Fibroblast of the aortic adventitia (primary cell): Measurements from ENCODE around the gene FOXP3. TPM values are rescaled to one million over a fixed set of nuclear protein-coding genes. Genes with fewer than 3 reads are reported as not detected.

ENCODE experiments used
- DNase-seq: peaks from one replicate; pipeline ENCODE4 v3.0.0-alpha.2; 2010; ENCODE audit warnings: low read depth
- H3K4me3 ChIP-seq: 2 replicates; pipeline ENCODE4 v1.5.1; 2011; ENCODE audit warnings: low read depth, mild to moderate bottlenecking, control low read depth, low read length, moderate library complexity
- total RNA-seq: library from RNA; depleted of rRNA; stranded (reverse); fragments of >200 nt; gene quantifications from 2 replicates; pipeline ENCODE4 v1.2.3, GENCODE V29; 2012; ENCODE audit warnings: low replicate concordance
- TF ChIP-seq, protein P1 (sequence below): IDR thresholded peaks from 2 replicates; pipeline ENCODE4 v1.5.1; 2011; ENCODE audit warnings: mild to moderate bottlenecking, low read length, control low read depth, inconsistent platforms; ENCODE audit not compliant: insufficient read depth

The FOXP3 gene
- total RNA-seq, 1 donor, result not detected

DNA sequence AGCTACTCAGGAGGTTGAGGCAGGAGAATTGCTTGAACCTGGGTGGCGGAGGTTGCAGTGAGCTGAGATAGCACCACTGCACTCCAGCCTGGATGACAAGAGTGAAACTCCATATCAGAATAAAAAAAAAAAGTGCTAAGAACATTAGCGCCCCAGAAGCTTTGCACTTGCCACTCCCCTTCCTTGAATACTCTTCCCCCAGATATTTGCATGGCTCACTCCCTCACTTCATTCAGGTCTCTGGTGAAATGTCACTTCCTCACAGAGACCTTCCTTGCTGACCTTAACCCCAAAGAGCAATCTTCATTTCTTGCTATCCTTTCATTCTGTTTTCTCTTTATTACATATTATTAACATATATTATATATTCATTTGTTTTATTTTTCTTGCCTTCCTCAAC, 42.6 kb downstream of the FOXP3 start:
- no peak overlapping the region for H3K4me3 ChIP-seq
- TF ChIP-seq, protein P1, sequence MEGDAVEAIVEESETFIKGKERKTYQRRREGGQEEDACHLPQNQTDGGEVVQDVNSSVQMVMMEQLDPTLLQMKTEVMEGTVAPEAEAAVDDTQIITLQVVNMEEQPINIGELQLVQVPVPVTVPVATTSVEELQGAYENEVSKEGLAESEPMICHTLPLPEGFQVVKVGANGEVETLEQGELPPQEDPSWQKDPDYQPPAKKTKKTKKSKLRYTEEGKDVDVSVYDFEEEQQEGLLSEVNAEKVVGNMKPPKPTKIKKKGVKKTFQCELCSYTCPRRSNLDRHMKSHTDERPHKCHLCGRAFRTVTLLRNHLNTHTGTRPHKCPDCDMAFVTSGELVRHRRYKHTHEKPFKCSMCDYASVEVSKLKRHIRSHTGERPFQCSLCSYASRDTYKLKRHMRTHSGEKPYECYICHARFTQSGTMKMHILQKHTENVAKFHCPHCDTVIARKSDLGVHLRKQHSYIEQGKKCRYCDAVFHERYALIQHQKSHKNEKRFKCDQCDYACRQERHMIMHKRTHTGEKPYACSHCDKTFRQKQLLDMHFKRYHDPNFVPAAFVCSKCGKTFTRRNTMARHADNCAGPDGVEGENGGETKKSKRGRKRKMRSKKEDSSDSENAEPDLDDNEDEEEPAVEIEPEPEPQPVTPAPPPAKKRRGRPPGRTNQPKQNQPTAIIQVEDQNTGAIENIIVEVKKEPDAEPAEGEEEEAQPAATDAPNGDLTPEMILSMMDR, result no peak
- DNase-seq, result no peak

DNA sequence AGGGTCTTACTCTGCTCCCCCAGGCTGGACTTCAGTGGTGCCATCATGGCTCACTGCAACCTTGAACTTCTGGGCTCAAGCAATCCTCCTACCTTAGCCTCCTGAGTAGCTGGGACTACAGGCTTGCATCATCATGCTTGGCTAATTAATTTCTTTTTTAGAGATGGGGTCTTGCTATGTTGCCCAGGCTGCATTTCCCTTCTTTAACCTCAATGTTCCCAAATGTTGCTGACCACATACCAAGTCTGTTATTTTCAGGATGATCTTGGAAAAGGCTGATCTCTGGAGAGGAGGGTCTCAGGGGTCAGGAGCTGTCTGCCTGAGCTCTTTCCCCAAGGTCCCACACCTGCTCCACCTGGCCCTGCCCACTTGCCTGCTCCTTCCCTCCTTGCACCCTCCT, 44.4 kb downstream of the FOXP3 start:
- no peak overlapping the region for H3K4me3 ChIP-seq
- DNase-seq, result no peak
- TF ChIP-seq, protein P1, result no peak

DNA sequence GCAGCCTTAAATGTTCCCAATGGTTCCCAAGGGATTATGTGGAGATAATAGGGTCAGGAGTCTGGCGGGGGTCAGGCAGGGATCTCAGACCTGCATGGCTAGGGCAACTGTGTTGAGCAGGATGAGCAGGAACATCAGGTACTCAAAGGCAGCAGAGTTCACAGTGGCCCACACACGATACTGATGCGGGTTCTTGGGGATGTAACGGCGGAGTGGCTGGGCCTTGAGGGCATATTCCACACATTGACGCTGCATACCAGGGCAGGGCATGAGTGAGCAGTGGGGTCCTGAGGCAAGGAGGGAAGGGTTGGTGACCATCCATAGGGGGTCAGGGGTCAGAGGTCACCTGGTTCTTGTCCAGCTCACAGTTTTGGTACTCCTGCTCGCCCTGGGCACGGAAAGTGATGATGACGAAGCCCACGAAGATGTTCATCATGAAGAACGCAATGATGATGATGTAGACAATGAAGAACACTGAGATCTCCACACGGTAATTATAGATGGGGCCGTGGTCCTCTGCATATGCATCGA, 49.4 kb downstream of the FOXP3 start:
- no peak for DNase-seq
- no peak overlapping the region for H3K4me3 ChIP-seq
- TF ChIP-seq, protein P1, result no peak

DNA sequence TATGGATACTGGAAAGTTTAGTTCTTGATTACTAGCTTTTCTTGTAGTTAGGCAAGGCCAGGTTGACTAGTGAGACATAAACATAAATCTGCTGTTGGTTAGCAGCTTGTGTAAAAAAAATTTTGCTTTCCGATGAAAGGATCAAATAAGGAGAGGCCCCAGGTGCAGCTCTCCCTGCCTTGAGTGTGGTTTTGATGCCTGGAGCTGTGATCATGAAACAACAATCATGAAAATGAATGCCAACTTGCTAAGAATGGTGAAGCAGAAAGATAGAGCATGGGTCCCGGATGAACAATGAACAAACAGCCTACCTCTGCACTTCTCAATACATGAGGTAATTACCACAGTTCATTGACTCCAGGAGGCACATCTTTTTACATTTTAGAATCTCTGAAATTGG, 50.1 kb downstream of the FOXP3 start:
- TF ChIP-seq, protein P1, result no peak
- DNase-seq, result no peak
- no peak overlapping the region for H3K4me3 ChIP-seq

DNA sequence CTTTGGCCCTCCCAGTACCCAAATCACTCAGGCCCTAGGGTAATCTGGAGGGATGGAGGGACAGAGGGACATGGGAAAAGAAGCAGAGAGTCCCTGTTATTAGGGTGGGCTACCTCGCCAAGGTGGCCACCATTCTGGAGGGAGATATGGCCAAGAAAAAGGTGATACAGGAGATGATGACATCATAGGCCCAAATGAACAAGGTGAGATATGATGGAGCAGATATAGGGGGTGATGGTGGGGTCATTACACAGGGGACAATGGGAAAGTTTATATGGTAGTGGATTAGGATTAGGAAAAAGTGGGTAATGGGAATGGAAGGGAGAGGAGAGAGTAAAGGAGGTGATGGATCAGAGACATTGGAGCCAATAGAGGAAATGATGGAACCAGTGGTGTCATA, 51.6 kb downstream of the FOXP3 start:
- TF ChIP-seq, protein P1, result no peak
- no peak for DNase-seq
- H3K4me3 ChIP-seq, result no peak overlapping the region

DNA sequence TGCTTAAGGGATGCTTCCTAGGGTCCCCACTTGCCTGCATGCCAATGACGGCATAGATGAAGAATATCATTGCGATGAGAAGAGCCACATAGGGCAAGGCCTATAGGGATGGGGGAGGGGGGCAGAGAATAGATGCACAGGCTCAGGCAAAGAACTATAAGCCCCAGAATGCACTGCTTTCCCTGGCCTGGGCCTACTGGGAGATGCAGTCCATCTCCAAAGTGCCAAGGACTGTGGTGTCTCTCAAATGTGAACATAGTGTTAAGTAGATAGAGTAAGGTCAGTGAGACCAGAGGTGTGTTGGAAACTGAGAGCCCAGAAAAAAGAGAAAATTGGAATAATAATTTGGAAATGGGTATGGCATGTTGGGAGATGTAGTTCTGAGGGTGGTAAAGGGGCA, 52.3 kb downstream of the FOXP3 start:
- H3K4me3 ChIP-seq, result no peak overlapping the region
- DNase-seq, result no peak
- TF ChIP-seq, protein P1, result no peak

DNA sequence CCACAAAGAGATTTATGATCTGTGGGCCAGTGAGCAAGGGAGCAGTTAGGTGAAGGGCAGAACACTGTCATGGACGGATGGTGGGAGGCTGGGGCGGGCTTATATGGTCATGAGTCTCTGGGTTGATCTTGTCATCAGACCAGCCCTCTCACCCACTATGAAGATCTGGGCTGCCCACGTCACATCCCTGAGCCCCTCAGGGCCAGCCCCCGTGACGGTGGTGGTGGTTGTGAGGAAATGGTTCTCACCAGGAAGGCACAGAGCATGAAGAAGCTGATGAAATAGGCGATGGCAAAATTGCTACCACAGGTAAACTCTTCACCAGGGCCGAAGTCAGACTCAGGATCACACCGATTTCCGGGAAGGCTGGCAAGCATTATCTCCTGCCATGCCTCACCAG, 53.4 kb downstream of the FOXP3 start:
- no peak for DNase-seq
- TF ChIP-seq, protein P1, result no peak
- no peak overlapping the region for H3K4me3 ChIP-seq
